ENCODE measurements around the gene OR2M7.
"Not testable (repeated sequence)": the region's sequence is repeated elsewhere in the genome, so short reads cannot be mapped to it uniquely, and the experiment has no call there.

The OR2M7 gene

DNA sequence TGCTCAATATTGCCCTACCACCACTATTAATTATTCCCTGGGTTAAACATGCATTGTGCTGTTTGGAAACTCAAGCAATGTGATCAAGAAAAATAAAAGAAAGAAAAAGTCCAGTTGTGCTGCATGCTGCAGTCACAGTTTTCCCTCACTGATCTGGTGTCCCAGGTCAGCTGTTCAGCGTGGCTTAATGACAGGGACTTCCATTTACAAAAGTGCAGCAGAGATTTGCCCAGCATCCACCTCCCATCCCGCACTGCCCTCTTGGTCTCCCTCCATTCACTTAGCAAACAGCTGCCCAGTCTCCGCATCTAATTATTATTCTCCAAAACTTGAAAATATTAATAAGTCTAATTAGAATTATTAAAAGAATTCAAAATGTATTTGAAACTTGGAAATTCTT is 35.0 kb upstream of the OR2M7 start:
- Mint-ChIP-seq H3K9me3 (peaks cover 28% of the 10 kb centered on the region), H3K27me3 (ENCODE audit: low read depth) (no peaks in the 10 kb centered on the region), H3K36me3 (ENCODE audit: low read depth) (no peaks in the 10 kb centered on the region), H3K4me1 (no peaks in the 10 kb centered on the region), H3K4me3 (no peak overlapping the region), H3K27ac (no peak overlapping the region)
- TF ChIP-seq, protein P1, sequence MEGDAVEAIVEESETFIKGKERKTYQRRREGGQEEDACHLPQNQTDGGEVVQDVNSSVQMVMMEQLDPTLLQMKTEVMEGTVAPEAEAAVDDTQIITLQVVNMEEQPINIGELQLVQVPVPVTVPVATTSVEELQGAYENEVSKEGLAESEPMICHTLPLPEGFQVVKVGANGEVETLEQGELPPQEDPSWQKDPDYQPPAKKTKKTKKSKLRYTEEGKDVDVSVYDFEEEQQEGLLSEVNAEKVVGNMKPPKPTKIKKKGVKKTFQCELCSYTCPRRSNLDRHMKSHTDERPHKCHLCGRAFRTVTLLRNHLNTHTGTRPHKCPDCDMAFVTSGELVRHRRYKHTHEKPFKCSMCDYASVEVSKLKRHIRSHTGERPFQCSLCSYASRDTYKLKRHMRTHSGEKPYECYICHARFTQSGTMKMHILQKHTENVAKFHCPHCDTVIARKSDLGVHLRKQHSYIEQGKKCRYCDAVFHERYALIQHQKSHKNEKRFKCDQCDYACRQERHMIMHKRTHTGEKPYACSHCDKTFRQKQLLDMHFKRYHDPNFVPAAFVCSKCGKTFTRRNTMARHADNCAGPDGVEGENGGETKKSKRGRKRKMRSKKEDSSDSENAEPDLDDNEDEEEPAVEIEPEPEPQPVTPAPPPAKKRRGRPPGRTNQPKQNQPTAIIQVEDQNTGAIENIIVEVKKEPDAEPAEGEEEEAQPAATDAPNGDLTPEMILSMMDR (IDR thresholded peaks at IDR 0.05; ENCODE audit: unreplicated experiment in 3 of 3) = no peak

DNA sequence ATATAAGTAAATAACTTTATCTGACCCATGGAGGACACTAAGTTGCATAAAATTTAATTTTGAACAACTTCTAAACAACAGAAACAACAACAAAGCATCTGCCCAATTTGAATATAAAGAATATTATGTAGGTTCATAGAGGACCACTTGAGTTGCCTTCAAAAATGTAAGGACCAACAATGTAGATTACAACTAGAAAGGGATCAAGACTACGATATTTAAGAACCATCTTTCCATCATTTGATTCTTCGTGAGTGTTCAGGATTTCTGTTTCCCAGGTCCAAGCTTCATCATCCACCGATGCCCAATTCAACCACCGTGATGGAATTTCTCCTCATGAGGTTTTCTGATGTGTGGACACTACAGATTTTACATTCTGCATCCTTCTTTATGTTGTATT is 24.1 kb upstream of the OR2M7 start, which contains the start of gene OR14C36:
Gene OR14C36 (plus strand): TSS at position 301 of the 400 bp plus-strand sequence. CDS start 0 bp downstream, at position 301.
- H3K27ac Mint-ChIP-seq = no peak within 1 kb of the TSS

DNA sequence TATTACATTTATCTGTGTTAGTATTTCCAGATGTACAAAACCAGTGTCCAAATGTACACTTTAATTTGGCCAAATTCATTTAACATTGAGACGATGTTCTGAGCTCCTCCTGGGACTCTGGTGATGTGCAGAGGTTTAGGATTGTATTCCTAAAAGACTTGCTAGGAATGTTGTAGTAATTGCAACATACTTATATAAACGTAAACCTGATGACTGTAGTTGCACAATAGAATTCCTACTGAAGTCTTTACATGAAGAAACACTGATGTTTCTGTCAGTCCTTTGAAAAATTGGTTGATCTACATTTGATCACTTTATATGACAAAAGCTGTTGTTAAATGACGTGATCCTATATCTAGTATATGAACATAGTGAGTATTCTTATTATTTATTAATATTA is 19.1 kb upstream of the OR2M7 start:
- no peaks in the 10 kb centered on the region for H3K27me3 Mint-ChIP-seq (ENCODE audit: low read depth)
- H3K4me1 Mint-ChIP-seq = no peaks in the 10 kb centered on the region
- H3K36me3 Mint-ChIP-seq (ENCODE audit: low read depth) = peaks cover 3% of the 10 kb centered on the region
- H3K9me3 Mint-ChIP-seq = peaks cover 34% of the 10 kb centered on the region
- no peak overlapping the region for H3K4me3 Mint-ChIP-seq
- TF ChIP-seq, protein P1 (IDR thresholded peaks at IDR 0.05; ENCODE audit: unreplicated experiment in 3 of 3) = no peak
- H3K27ac Mint-ChIP-seq = no peak overlapping the region

More for the DNA sequence above, 24.1 kb upstream of the OR2M7 start, which contains the start of gene OR14C36:
- Mint-ChIP-seq H3K36me3 (ENCODE audit: low read depth) (no peaks in the 10 kb centered on the region), H3K9me3 (peaks cover 22% of the 10 kb centered on the region), H3K27me3 (ENCODE audit: low read depth) (no peaks in the 10 kb centered on the region), H3K4me1 (no peaks in the 10 kb centered on the region), H3K4me3 (no peak within 1 kb of the TSS)
- TF ChIP-seq, protein P1 (IDR thresholded peaks at IDR 0.05; ENCODE audit: unreplicated experiment in 3 of 3) = no peak

- no peaks in the 10 kb centered on the region for H3K27me3 Mint-ChIP-seq (ENCODE audit: low read depth)
- no peak overlapping the region for H3K4me3 Mint-ChIP-seq
- no peaks in the 10 kb centered on the region for H3K36me3 Mint-ChIP-seq (ENCODE audit: low read depth)
- H3K27ac Mint-ChIP-seq = no peak overlapping the region
- H3K4me1 Mint-ChIP-seq = no peaks in the 10 kb centered on the region
- TF ChIP-seq, protein P1 (IDR thresholded peaks at IDR 0.05; ENCODE audit: unreplicated experiment in 3 of 3) = no peak
- peaks cover 74% of the 10 kb centered on the region for H3K9me3 Mint-ChIP-seq
These were observed 7.6 kb downstream of the OR2M7 start for GRCh38 chr1:248316796-248317195.

GRCh38 chr1:248306740-248307139 is 17.6 kb downstream of the OR2M7 start:
- not testable (repeated sequence) for H3K36me3 Mint-ChIP-seq (ENCODE audit: low read depth); H3K4me3 Mint-ChIP-seq; H3K27me3 Mint-ChIP-seq (ENCODE audit: low read depth); H3K4me1 Mint-ChIP-seq; H3K27ac Mint-ChIP-seq
- H3K9me3 Mint-ChIP-seq = peaks cover 43% of the 10 kb centered on the region

DNA sequence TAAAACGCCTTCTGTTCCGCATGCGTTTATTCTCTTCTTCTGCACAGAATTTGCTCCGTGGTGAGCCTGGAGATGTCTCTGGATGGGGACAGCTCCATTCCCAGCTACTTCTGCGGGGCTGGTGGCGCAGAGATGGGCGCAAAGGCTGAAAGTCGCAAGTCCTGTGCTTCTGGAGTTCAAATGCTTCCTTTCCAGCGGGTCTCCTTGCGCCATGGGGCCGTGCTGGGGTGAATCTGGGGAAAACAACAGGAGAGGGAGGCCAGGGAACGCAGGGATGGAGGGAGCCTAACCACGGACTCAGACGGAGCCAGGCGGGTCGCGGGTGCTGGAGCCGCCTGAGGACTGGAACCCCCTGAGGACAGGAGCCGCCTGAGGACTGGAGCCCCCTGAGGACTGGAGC is 18.3 kb downstream of the OR2M7 start:
- Mint-ChIP-seq H3K36me3 (ENCODE audit: low read depth) (no peaks in the 10 kb centered on the region), H3K27ac (no peak overlapping the region), H3K27me3 (ENCODE audit: low read depth) (no peaks in the 10 kb centered on the region), H3K4me1 (no peaks in the 10 kb centered on the region), H3K4me3 (no peak overlapping the region), H3K9me3 (peaks cover 44% of the 10 kb centered on the region)
- TF ChIP-seq, protein P1 (IDR thresholded peaks at IDR 0.05; ENCODE audit: unreplicated experiment in 3 of 3) = no peak

DNA sequence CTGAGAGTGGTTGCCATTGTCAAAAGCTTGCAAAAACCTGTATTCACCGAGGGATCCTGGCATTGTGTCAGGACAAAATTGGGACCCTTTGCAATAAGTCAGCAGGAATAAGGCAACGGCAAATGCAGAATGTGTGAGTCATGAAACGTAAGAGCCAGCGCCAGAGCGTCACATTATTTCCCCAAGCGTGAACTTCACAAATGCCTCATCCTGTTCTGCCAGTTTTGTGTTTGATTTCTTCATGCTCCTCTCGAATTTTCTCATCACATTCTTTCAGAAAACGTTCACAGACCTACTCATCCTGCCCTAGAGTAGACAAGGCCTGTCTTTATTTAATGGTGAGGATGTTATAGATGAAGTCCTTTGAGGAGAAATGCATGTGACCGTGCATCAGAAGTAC is 18.7 kb downstream of the OR2M7 start:
- H3K27me3 Mint-ChIP-seq (ENCODE audit: low read depth); H3K27ac Mint-ChIP-seq; H3K4me1 Mint-ChIP-seq; H3K36me3 Mint-ChIP-seq (ENCODE audit: low read depth); H3K4me3 Mint-ChIP-seq: not testable (repeated sequence)
- H3K9me3 Mint-ChIP-seq = peaks cover 43% of the 10 kb centered on the region

Measured in nephron (organoid).